ENCODE results near the gene OR7D4. TPM values are rescaled to one million over a fixed set of nuclear protein-coding genes. Genes with fewer than 3 reads are reported as not detected.
"Not testable (repeated sequence)": the region's sequence is repeated elsewhere in the genome, so short reads cannot be mapped to it uniquely, and the experiment has no call there.

OR7D4 gene
- not detected for polyA plus RNA-seq
- long read RNA-seq, donor 1 = 0 reads
- long read RNA-seq, donor 2 = 0 reads
- long read RNA-seq, donor 3 = 0 reads
- long read RNA-seq, donor 4 = 0 reads
- long read RNA-seq, donor 5 = 0 reads
- long read RNA-seq, donor 6 = 0 reads
- long read RNA-seq, donor 7 = 0 reads
- long read RNA-seq, donor 8 = 0 reads
- long read RNA-seq, donor 9 = 0 reads
- long read RNA-seq, donor 10 = 0 reads
- long read RNA-seq, donor 11 = 0 reads

GRCh38 chr19:9219489-9219888 is at the start of gene OR7D4:
Gene OR7D4 (minus strand): TSS chr19:9219589. CDS start chr19:9214837, 4,752 bp downstream.
- H3K9me3 ChIP-seq (ENCODE audit: control insufficient read depth, low read depth, low read length) = no peaks in the 10 kb centered on the region
- no CpG with 5 or more reads among the region's 3 CpGs for WGBS (ENCODE audit: insufficient coverage, low lambda C conversion rate)
- no peak for DNase-seq

GRCh38 chr19:9251236-9251635 is 31.8 kb upstream of the OR7D4 start:
- Histone ChIP-seq H3K9me3 (ENCODE audit: control insufficient read depth, low read depth, low read length) (peaks cover 2% of the 10 kb centered on the region), H3K4me1 (ENCODE audit: control insufficient read depth, insufficient read depth, low read length) (no peaks in the 10 kb centered on the region), H3K27me3 (ENCODE audit: control insufficient read depth, insufficient read depth, low read length) (no peaks in the 10 kb centered on the region), H3K36me3 (ENCODE audit: control insufficient read depth, insufficient read depth, low read length) (no peaks in the 10 kb centered on the region), H3K4me3 (ENCODE audit: low read length) (no peak overlapping the region), H3K27ac (ENCODE audit: low read length) (no peak overlapping the region)
- DNase-seq = no peak
- no CpG with 5 or more reads among the region's 5 CpGs for WGBS (ENCODE audit: insufficient coverage, low lambda C conversion rate)

More at GRCh38 chr19:9219489-9219888, at the start of gene OR7D4:
- H3K4me3 ChIP-seq (ENCODE audit: low read length) = no peak within 1 kb of the TSS
- no peaks in the 10 kb centered on the region for H3K4me1 ChIP-seq (ENCODE audit: control insufficient read depth, insufficient read depth, low read length)
- H3K27ac ChIP-seq (ENCODE audit: low read length) = no peak within 1 kb of the TSS
- no peaks in the 10 kb centered on the region for H3K36me3 ChIP-seq (ENCODE audit: control insufficient read depth, insufficient read depth, low read length)
- no peaks in the 10 kb centered on the region for H3K27me3 ChIP-seq (ENCODE audit: control insufficient read depth, insufficient read depth, low read length)

GRCh38 chr19:9250630-9251029 is 31.2 kb upstream of the OR7D4 start, which contains the start of gene OR7E24:
Gene OR7E24 (plus strand): TSS chr19:9250930. CDS start chr19:9251044, 114 bp downstream.
- Histone ChIP-seq H3K36me3 (ENCODE audit: control insufficient read depth, insufficient read depth, low read length) (no peaks in the 10 kb centered on the region), H3K27me3 (ENCODE audit: control insufficient read depth, insufficient read depth, low read length) (no peaks in the 10 kb centered on the region), H3K4me3 (ENCODE audit: low read length) (no peak within 1 kb of the TSS), H3K27ac (ENCODE audit: low read length) (no peak within 1 kb of the TSS), H3K9me3 (ENCODE audit: control insufficient read depth, low read depth, low read length) (peaks cover 2% of the 10 kb centered on the region), H3K4me1 (ENCODE audit: control insufficient read depth, insufficient read depth, low read length) (no peaks in the 10 kb centered on the region)
- no peak for DNase-seq
- WGBS (ENCODE audit: insufficient coverage, low lambda C conversion rate) = 100% methylated on average over 1 of the region's 1 CpG

GRCh38 chr19:9205501-9206113 is 13.8 kb downstream of the OR7D4 start:
- Histone ChIP-seq H3K4me1 (ENCODE audit: control insufficient read depth, insufficient read depth, low read length) (no peaks in the 10 kb centered on the region), H3K27ac (ENCODE audit: low read length) (no peak overlapping the region), H3K36me3 (ENCODE audit: control insufficient read depth, insufficient read depth, low read length) (no peaks in the 10 kb centered on the region), H3K27me3 (ENCODE audit: control insufficient read depth, insufficient read depth, low read length) (no peaks in the 10 kb centered on the region), H3K9me3 (ENCODE audit: control insufficient read depth, low read depth, low read length) (no peaks in the 10 kb centered on the region), H3K4me3 (ENCODE audit: low read length) (no peak overlapping the region)
- peak; percentile 21 to 29 for DNase-seq
- WGBS (ENCODE audit: insufficient coverage, low lambda C conversion rate) = no CpG with 5 or more reads among the region's 13 CpGs

GRCh38 chr19:9198044-9198443 is 21.3 kb downstream of the OR7D4 start:
- H3K36me3 ChIP-seq (ENCODE audit: control insufficient read depth, insufficient read depth, low read length); DNase-seq; H3K4me3 ChIP-seq (ENCODE audit: low read length); H3K27me3 ChIP-seq (ENCODE audit: control insufficient read depth, insufficient read depth, low read length); H3K27ac ChIP-seq (ENCODE audit: low read length); H3K4me1 ChIP-seq (ENCODE audit: control insufficient read depth, insufficient read depth, low read length); H3K9me3 ChIP-seq (ENCODE audit: control insufficient read depth, low read depth, low read length): not testable (repeated sequence)
- no CpG with 5 or more reads among the region's 2 CpGs for WGBS (ENCODE audit: insufficient coverage, low lambda C conversion rate)

GRCh38 chr19:9189535-9189934 is 29.9 kb downstream of the OR7D4 start:
- Histone ChIP-seq H3K27me3 (ENCODE audit: control insufficient read depth, insufficient read depth, low read length) (no peaks in the 10 kb centered on the region), H3K9me3 (ENCODE audit: control insufficient read depth, low read depth, low read length) (no peaks in the 10 kb centered on the region), H3K36me3 (ENCODE audit: control insufficient read depth, insufficient read depth, low read length) (no peaks in the 10 kb centered on the region), H3K4me1 (ENCODE audit: control insufficient read depth, insufficient read depth, low read length) (no peaks in the 10 kb centered on the region), H3K4me3 (ENCODE audit: low read length) (no peak overlapping the region), H3K27ac (ENCODE audit: low read length) (no peak overlapping the region)
- no CpG with 5 or more reads among the region's 7 CpGs for WGBS (ENCODE audit: insufficient coverage, low lambda C conversion rate)
- no peak for DNase-seq

GRCh38 chr19:9187191-9187590 is 32.2 kb downstream of the OR7D4 start:
- Histone ChIP-seq H3K36me3 (ENCODE audit: control insufficient read depth, insufficient read depth, low read length) (no peaks in the 10 kb centered on the region), H3K4me3 (ENCODE audit: low read length) (no peak overlapping the region), H3K27ac (ENCODE audit: low read length) (no peak overlapping the region), H3K27me3 (ENCODE audit: control insufficient read depth, insufficient read depth, low read length) (no peaks in the 10 kb centered on the region), H3K9me3 (ENCODE audit: control insufficient read depth, low read depth, low read length) (peaks cover 2% of the 10 kb centered on the region), H3K4me1 (ENCODE audit: control insufficient read depth, insufficient read depth, low read length) (no peaks in the 10 kb centered on the region)
- DNase-seq = no peak
- 89% methylated on average over 5 of the region's 6 CpGs for WGBS (ENCODE audit: insufficient coverage, low lambda C conversion rate)

- no peak for DNase-seq
- Histone ChIP-seq H3K9me3 (ENCODE audit: control insufficient read depth, low read depth, low read length) (peaks cover 2% of the 10 kb centered on the region), H3K4me1 (ENCODE audit: control insufficient read depth, insufficient read depth, low read length) (no peaks in the 10 kb centered on the region), H3K27me3 (ENCODE audit: control insufficient read depth, insufficient read depth, low read length) (no peaks in the 10 kb centered on the region), H3K36me3 (ENCODE audit: control insufficient read depth, insufficient read depth, low read length) (no peaks in the 10 kb centered on the region), H3K4me3 (ENCODE audit: low read length) (no peak overlapping the region), H3K27ac (ENCODE audit: low read length) (no peak overlapping the region)
- 86% methylated on average over 4 of the region's 17 CpGs for WGBS (ENCODE audit: insufficient coverage, low lambda C conversion rate)
Measured at GRCh38 chr19:9183000-9183399, 36.4 kb downstream of the OR7D4 start.

GRCh38 chr19:9178901-9179300 is 40.5 kb downstream of the OR7D4 start, which contains the start of gene OR7D2:
Gene OR7D2 (plus strand): TSS chr19:9178979. CDS start chr19:9185782, 6,803 bp downstream.
- Histone ChIP-seq H3K9me3 (ENCODE audit: control insufficient read depth, low read depth, low read length) (peaks cover 2% of the 10 kb centered on the region), H3K4me1 (ENCODE audit: control insufficient read depth, insufficient read depth, low read length) (no peaks in the 10 kb centered on the region), H3K27me3 (ENCODE audit: control insufficient read depth, insufficient read depth, low read length) (no peaks in the 10 kb centered on the region), H3K4me3 (ENCODE audit: low read length) (no peak within 1 kb of the TSS), H3K27ac (ENCODE audit: low read length) (no peak within 1 kb of the TSS), H3K36me3 (ENCODE audit: control insufficient read depth, insufficient read depth, low read length) (no peaks in the 10 kb centered on the region)
- no CpG with 5 or more reads among the region's 4 CpGs for WGBS (ENCODE audit: insufficient coverage, low lambda C conversion rate)
- no peak for DNase-seq

- Histone ChIP-seq H3K4me1 (ENCODE audit: control insufficient read depth, insufficient read depth, low read length) (no peaks in the 10 kb centered on the region), H3K9me3 (ENCODE audit: control insufficient read depth, low read depth, low read length) (no peaks in the 10 kb centered on the region), H3K36me3 (ENCODE audit: control insufficient read depth, insufficient read depth, low read length) (no peaks in the 10 kb centered on the region), H3K27ac (ENCODE audit: low read length) (no peak overlapping the region), H3K4me3 (ENCODE audit: low read length) (no peak overlapping the region), H3K27me3 (ENCODE audit: control insufficient read depth, insufficient read depth, low read length) (no peaks in the 10 kb centered on the region)
- no CpG with 5 or more reads among the region's 5 CpGs for WGBS (ENCODE audit: insufficient coverage, low lambda C conversion rate)
- DNase-seq = no peak
Measured at GRCh38 chr19:9175326-9175725, 44.1 kb downstream of the OR7D4 start.

Data from large intestine (tissue), 12 donors.